IMR-90 (cell line): Measurements from ENCODE around the gene ZNG1A. TPM values are rescaled to one million over a fixed set of nuclear protein-coding genes. Genes with fewer than 3 reads are reported as not detected.
"Not testable (repeated sequence)": the region's sequence is repeated elsewhere in the genome, so short reads cannot be mapped to it uniquely, and the experiment has no call there.

ENCODE experiments used
- ATAC-seq: fragments of 200-7000 bp; cut with Tn5 transposase; 2 replicates; pipeline ENCODE4 v1.9.1; 2020; ENCODE audit warnings: low read depth, mild to moderate bottlenecking, moderate library complexity
- BruUV-seq: library from RNA; stranded (reverse); fragments of 400-500 nt; replicated peaks from 2 replicates; lab custom pipeline; 2021; lab: Mats Ljungman, UMichigan
- CTCF ChIA-PET: fragments of 300-600 bp; formaldehyde crosslinking; extraction: SDS; loops from one replicate; lab custom pipeline; 2021; ENCODE audit warnings: antibody characterized with exemption; lab: Yijun Ruan, JAX
- POLR2A ChIA-PET: fragments of 300-600 bp; sonication (Branson Sonifier 250); formaldehyde crosslinking; loops from one replicate; lab custom pipeline; 2022; ENCODE audit warnings: antibody characterized with exemption; ENCODE audit not compliant: unreplicated experiment; lab: Charles Lee
- DNase-seq: peaks from one replicate; pipeline ENCODE4 v3.0.0; 2013
- H2AFZ ChIP-seq: replicated peaks from 2 replicates; pipeline ENCODE3; 2013; ENCODE audit warnings: low read length, mild to moderate bottlenecking; ENCODE audit not compliant: poor library complexity
- H2AK5ac ChIP-seq: 2 replicates; pipeline ENCODE4 v1.6.1; 2013; ENCODE audit warnings: low read depth, low read length, inconsistent platforms
- H2AK9ac ChIP-seq: replicated peaks from 2 replicates; pipeline ENCODE3; 2013; ENCODE audit warnings: mild to moderate bottlenecking, low read depth, low read length, moderate library complexity; ENCODE audit not compliant: poor library complexity
- H2BK120ac ChIP-seq: 2 replicates; pipeline ENCODE4 v1.6.1; 2013; ENCODE audit warnings: low read depth, low read length, inconsistent platforms
- H2BK15ac ChIP-seq: 3 replicates; pipeline ENCODE4 v1.6.1; 2013; ENCODE audit warnings: low read depth, low read length, inconsistent platforms
- H2BK20ac ChIP-seq: 2 replicates; pipeline ENCODE4 v1.6.1; 2013; ENCODE audit warnings: low read depth, mild to moderate bottlenecking, inconsistent platforms, low read length, moderate library complexity
- H2BK5ac ChIP-seq: 2 replicates; pipeline ENCODE4 v1.6.1; 2013; ENCODE audit warnings: mild to moderate bottlenecking, low read depth, low read length, inconsistent platforms; ENCODE audit not compliant: poor library complexity, severe bottlenecking
- H3K14ac ChIP-seq: replicated peaks from 2 replicates; pipeline ENCODE4 v1.6.1; 2013; ENCODE audit warnings: low read depth, low read length, inconsistent platforms
- H3K18ac ChIP-seq: 2 replicates; pipeline ENCODE4 v1.6.1; 2013; ENCODE audit warnings: low read depth, low read length, control low read depth
- H3K23ac ChIP-seq: 2 replicates; pipeline ENCODE4 v1.6.1; 2013; ENCODE audit warnings: low read depth, low read length, inconsistent platforms
- H3K27ac ChIP-seq: 2 replicates; pipeline ENCODE4 v1.5.1; 2013; ENCODE audit warnings: mild to moderate bottlenecking, control low read depth, low read length; ENCODE audit not compliant: insufficient read depth
- H3K27me3 ChIP-seq: 2 replicates; pipeline ENCODE4 v1.6.1; 2013; ENCODE audit warnings: low read length; ENCODE audit not compliant: control insufficient read depth, insufficient read depth
- H3K36me3 ChIP-seq: 2 replicates; pipeline ENCODE4 v1.6.1; 2013; ENCODE audit warnings: low read length, mixed read lengths; ENCODE audit not compliant: control insufficient read depth, insufficient read depth
- H3K4ac ChIP-seq: 2 replicates; pipeline ENCODE4 v1.6.1; 2013; ENCODE audit warnings: low read depth, low read length, inconsistent platforms
- H3K4me1 ChIP-seq: 2 replicates; pipeline ENCODE4 v1.6.1; 2013; ENCODE audit warnings: low read length, mixed read lengths; ENCODE audit not compliant: control insufficient read depth, insufficient read depth
- H3K4me2 ChIP-seq: 2 replicates; pipeline ENCODE4 v1.6.1; 2013; ENCODE audit warnings: low read depth, mild to moderate bottlenecking, control low read depth, low read length, moderate library complexity
- H3K4me3 ChIP-seq: 2 replicates; pipeline ENCODE4 v1.5.1; 2013; ENCODE audit warnings: low read depth, mild to moderate bottlenecking, control low read depth, low read length, moderate library complexity; ENCODE audit not compliant: insufficient read depth
- H3K56ac ChIP-seq: 2 replicates; pipeline ENCODE4 v1.6.1; 2013; ENCODE audit warnings: low read length, inconsistent platforms; ENCODE audit not compliant: insufficient read depth; ENCODE audit errors: extremely low read depth
- H3K79me1 ChIP-seq, 2 experiments: 2 replicates each; pipeline ENCODE4 v1.6.1; 2013; ENCODE audit warnings: low read length in 2 of 2, inconsistent platforms in 1 of 2, low read depth in 1 of 2
- H3K9ac ChIP-seq: 2 replicates; pipeline ENCODE4 v1.6.1; 2013; ENCODE audit warnings: low read depth, low read length, control low read depth
- H3K9me1 ChIP-seq: 2 replicates; pipeline ENCODE4 v1.6.1; 2013; ENCODE audit warnings: low read length, inconsistent platforms; ENCODE audit not compliant: insufficient read depth
- H3K9me3 ChIP-seq: 2 replicates; pipeline ENCODE4 v1.6.1; 2013; ENCODE audit warnings: low read length; ENCODE audit not compliant: control insufficient read depth, insufficient read depth
- H4K20me1 ChIP-seq: 2 replicates; pipeline ENCODE4 v1.6.1; 2013; ENCODE audit warnings: low read length, inconsistent platforms; ENCODE audit not compliant: insufficient read depth
- H4K5ac ChIP-seq: 2 replicates; pipeline ENCODE4 v1.6.1; 2013; ENCODE audit warnings: mild to moderate bottlenecking, low read depth, low read length, control low read depth
- H4K8ac ChIP-seq, 2 experiments: 2 replicates each; pipeline ENCODE4 v1.6.1; 2013; ENCODE audit warnings: low read depth in 2 of 2, low read length in 2 of 2, control low read depth in 1 of 2, inconsistent platforms in 1 of 2
- H4K91ac ChIP-seq: 2 replicates; pipeline ENCODE4 v1.6.1; 2013; ENCODE audit warnings: low read depth, low read length, inconsistent platforms; ENCODE audit not compliant: insufficient read depth
- WGBS, 2 experiments: methylation state at CpG; one replicate each; pipeline versions ENCODE4 v1.1.5 to v1.1.7; 2013; ENCODE audit warnings: missing lambda C conversion rate in 2 of 2; ENCODE audit not compliant: insufficient read length in 1 of 2; ENCODE audit errors: extremely low coverage in 2 of 2; 5-methylcytosine and 5-hydroxymethylcytosine counted together
- dilution Hi-C: fragments of 300-500 bp; cut with HindIII; formaldehyde crosslinking; loops from one replicate; pipeline ENCODE4 v1.14.3; 2018; ENCODE audit warnings: low sequenced_read_pairs; ENCODE audit not compliant: unreplicated experiment
- in situ Hi-C: fragments of 300-500 bp; cut with MboI; formaldehyde crosslinking; loops from 3 replicates; pipeline ENCODE4 v1.14.3; 2019; ENCODE audit warnings: low sequenced_read_pairs, inconsistent platforms, mixed read lengths
- intact Hi-C: fragments of 100-400 bp; cut with micrococcal nuclease; formaldehyde crosslinking; loops from 2 replicates; pipeline ENCODE4 v1.10.0; 2022
- polyA plus RNA-seq, 3 experiments: library from polyadenylated mRNA; depleted of rRNA; stranded (reverse); fragments of >200 nt; gene quantifications; 2 replicates each; pipeline ENCODE4 v1.2.3, GENCODE V29; 2012; ENCODE audit warnings: low replicate concordance in 1 of 3
- total RNA-seq: library from RNA; depleted of rRNA; stranded (reverse); fragments of >200 nt; gene quantifications from 2 replicates; pipeline ENCODE4 v1.2.3, GENCODE V29; 2012

ZNG1A gene
- total and polyA plus RNA-seq, 2 of the 4 experiments (the other 2 are of a cell fraction): 12.2 to 12.4 TPM

DNA sequence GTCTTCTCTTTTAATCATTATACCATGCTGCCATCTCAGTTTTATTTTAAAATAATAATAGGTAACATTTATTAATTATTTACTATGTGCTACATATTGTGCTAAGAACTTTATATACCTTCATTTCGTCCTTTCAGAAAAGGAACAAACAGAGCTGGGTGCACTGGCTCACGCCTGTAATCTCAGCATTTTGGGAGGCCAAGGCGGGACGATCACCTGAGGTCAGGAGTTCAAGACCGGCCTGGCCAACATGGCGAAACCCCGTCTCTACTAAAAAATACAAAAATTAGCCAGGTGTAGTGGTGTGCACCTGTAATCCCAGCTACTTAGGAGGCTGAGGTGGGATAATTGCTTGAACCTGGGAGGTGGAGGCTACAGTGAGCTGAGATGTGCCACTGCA is 40.2 kb upstream of the ZNG1A start:
- H3K23ac ChIP-seq, H2BK120ac ChIP-seq, H3K14ac ChIP-seq, H4K8ac ChIP-seq, H4K91ac ChIP-seq, H3K9me1 ChIP-seq, H3K4ac ChIP-seq, intact Hi-C loops, H3K4me3 ChIP-seq, H4K5ac ChIP-seq, H2AFZ ChIP-seq, POLR2A ChIA-PET, H3K4me2 ChIP-seq, dilution Hi-C loops, BruUV-seq, H3K27ac ChIP-seq, H2BK5ac ChIP-seq, H3K4me1 ChIP-seq, H2AK5ac ChIP-seq, H2BK20ac ChIP-seq, in situ Hi-C loops, H3K18ac ChIP-seq, H3K79me1 ChIP-seq, H2AK9ac ChIP-seq, H3K56ac ChIP-seq, ATAC-seq, H3K9me3 ChIP-seq, H2BK15ac ChIP-seq, H3K9ac ChIP-seq, DNase-seq, CTCF ChIA-PET, H4K20me1 ChIP-seq, H3K36me3 ChIP-seq: not testable (repeated sequence)
- no CpG with 5 or more reads among the region's 7 CpGs for WGBS, 2 experiments
- peaks cover 25% of the 10 kb centered on the region for H3K27me3 ChIP-seq
